ENCODE measurements around the gene MLLT10. TPM values are rescaled to one million over a fixed set of nuclear protein-coding genes. Genes with fewer than 3 reads are reported as not detected.
"Not testable (repeated sequence)": the region's sequence is repeated elsewhere in the genome, so short reads cannot be mapped to it uniquely, and the experiment has no call there.

The MLLT10 gene
- total RNA-seq, 4 donors from 2014 or later = 23.5 to 39.7 (median 30.2) TPM

- 31% methylated on average over 10 of the region's 10 CpGs for WGBS
- Histone ChIP-seq H3K27me3 (no peaks in the 10 kb centered on the region), H3K4me3 (peak overlapping the region; percentile 88 to 92 (median 90)), H3K36me3 (peaks cover 0 to 9% (median 7%) of the 10 kb centered on the region in 4 donors), H3K9me3 (no peaks in the 10 kb centered on the region), H3K27ac (replicated peaks in 1 of 4) (peak overlapping the region; percentile 95 to 98 (median 96)), H3K4me1 (peaks cover 14 to 55% (median 46%) of the 10 kb centered on the region in 4 donors)
- TF ChIP-seq, protein P1, sequence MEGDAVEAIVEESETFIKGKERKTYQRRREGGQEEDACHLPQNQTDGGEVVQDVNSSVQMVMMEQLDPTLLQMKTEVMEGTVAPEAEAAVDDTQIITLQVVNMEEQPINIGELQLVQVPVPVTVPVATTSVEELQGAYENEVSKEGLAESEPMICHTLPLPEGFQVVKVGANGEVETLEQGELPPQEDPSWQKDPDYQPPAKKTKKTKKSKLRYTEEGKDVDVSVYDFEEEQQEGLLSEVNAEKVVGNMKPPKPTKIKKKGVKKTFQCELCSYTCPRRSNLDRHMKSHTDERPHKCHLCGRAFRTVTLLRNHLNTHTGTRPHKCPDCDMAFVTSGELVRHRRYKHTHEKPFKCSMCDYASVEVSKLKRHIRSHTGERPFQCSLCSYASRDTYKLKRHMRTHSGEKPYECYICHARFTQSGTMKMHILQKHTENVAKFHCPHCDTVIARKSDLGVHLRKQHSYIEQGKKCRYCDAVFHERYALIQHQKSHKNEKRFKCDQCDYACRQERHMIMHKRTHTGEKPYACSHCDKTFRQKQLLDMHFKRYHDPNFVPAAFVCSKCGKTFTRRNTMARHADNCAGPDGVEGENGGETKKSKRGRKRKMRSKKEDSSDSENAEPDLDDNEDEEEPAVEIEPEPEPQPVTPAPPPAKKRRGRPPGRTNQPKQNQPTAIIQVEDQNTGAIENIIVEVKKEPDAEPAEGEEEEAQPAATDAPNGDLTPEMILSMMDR (IDR thresholded peaks at IDR 0.05) = no peak
- TF ChIP-seq POLR2AphosphoS5 (IDR thresholded peaks at IDR 0.05) (no peak), EP300 (IDR thresholded peaks at IDR 0.05) (no peak), POLR2A (IDR thresholded peaks at IDR 0.05; ENCODE audit: low read depth) (no peak)
- no peak for DNase-seq (ENCODE audit: extremely low spot score)
- intact Hi-C loops (cut with DNase I) = loop anchor here (5.0 kb wide), 1 partner anchor 784 kb away; the partner anchor contains the start of gene COMMD3
Observed at GRCh38 chr10:21532694-21533466, 1.2 kb upstream of the MLLT10 start.

GRCh38 chr10:21534280-21534586 lies 201 bp downstream of the MLLT10 start:
- H3K4me1 ChIP-seq = peaks cover 14 to 48% (median 40%) of the 10 kb centered on the region in 4 donors
- no peak for DNase-seq (ENCODE audit: extremely low spot score)
- H3K36me3 ChIP-seq = peaks cover 7 to 23% (median 16%) of the 10 kb centered on the region in 4 donors
- intact Hi-C loops (cut with DNase I) = loop anchor here (2.0 to 5.0 kb wide), 2 partner anchors 37 to 783 kb away; partner anchors contain the start of gene COMMD3
- TF ChIP-seq, protein P1 (IDR thresholded peaks at IDR 0.05) = no peak
- TF ChIP-seq POLR2A (IDR thresholded peaks at IDR 0.05; ENCODE audit: low read depth) (no peak), EP300 (IDR thresholded peaks at IDR 0.05) (no peak), POLR2AphosphoS5 (IDR thresholded peaks at IDR 0.05) (no peak)
- H3K27ac ChIP-seq (replicated peaks in 1 of 4) = peak overlapping the region; percentile 95 to 98 (median 96)
- H3K27me3 ChIP-seq = no peaks in the 10 kb centered on the region
- no peaks in the 10 kb centered on the region for H3K9me3 ChIP-seq
- peak overlapping the region; percentile 88 to 92 (median 90) for H3K4me3 ChIP-seq
- WGBS = no CpG with 5 or more reads among the region's 26 CpGs

- Histone ChIP-seq H3K27me3 (no peaks in the 10 kb centered on the region), H3K4me1 (peaks cover 14 to 47% (median 40%) of the 10 kb centered on the region in 4 donors), H3K36me3 (peaks cover 13 to 29% (median 22%) of the 10 kb centered on the region in 4 donors), H3K4me3 (peak overlapping the region; percentile 88 to 92 (median 90)), H3K27ac (replicated peaks in 1 of 4) (peak overlapping the region; percentile 95 to 98 (median 96)), H3K9me3 (no peaks in the 10 kb centered on the region)
- intact Hi-C loops (cut with DNase I) = loop anchor here (2.0 to 5.0 kb wide), 2 partner anchors 38 to 782 kb away; partner anchors contain the start of gene COMMD3
- TF ChIP-seq EP300 (IDR thresholded peaks at IDR 0.05) (no peak), POLR2AphosphoS5 (IDR thresholded peaks at IDR 0.05) (peak in 1 of 2 donors; percentile 3), POLR2A (IDR thresholded peaks at IDR 0.05; ENCODE audit: low read depth) (no peak)
- TF ChIP-seq, protein P1 (IDR thresholded peaks at IDR 0.05) = peak in 1 of 3 experiments; percentile 3
- DNase-seq (ENCODE audit: extremely low spot score) = no peak
- WGBS = 0% methylated on average over 6 of the region's 96 CpGs
Observed at GRCh38 chr10:21534604-21535493, 817 bp downstream of the MLLT10 start.

GRCh38 chr10:21535494-21535965 lies 1.5 kb downstream of the MLLT10 start:
- intact Hi-C loops (cut with DNase I) = loop anchor here (2.0 kb wide), 1 partner anchor 39 kb away; no protein-coding TSS in a partner anchor
- Histone ChIP-seq H3K9me3 (no peaks in the 10 kb centered on the region), H3K4me1 (peaks cover 14 to 47% (median 40%) of the 10 kb centered on the region in 4 donors), H3K27ac (replicated peaks in 1 of 4) (peak overlapping the region; percentile 95 to 98 (median 96)), H3K27me3 (no peaks in the 10 kb centered on the region), H3K4me3 (peak overlapping the region; percentile 88 to 92 (median 90)), H3K36me3 (peaks cover 20 to 36% (median 29%) of the 10 kb centered on the region in 4 donors)
- DNase-seq (ENCODE audit: extremely low spot score) = no peak
- 26% methylated on average over 9 of the region's 9 CpGs for WGBS
- TF ChIP-seq POLR2A (IDR thresholded peaks at IDR 0.05; ENCODE audit: low read depth) = no peak
- TF ChIP-seq, protein P1 (IDR thresholded peaks at IDR 0.05) = no peak
- TF ChIP-seq EP300 (IDR thresholded peaks at IDR 0.05) = no peak

DNA sequence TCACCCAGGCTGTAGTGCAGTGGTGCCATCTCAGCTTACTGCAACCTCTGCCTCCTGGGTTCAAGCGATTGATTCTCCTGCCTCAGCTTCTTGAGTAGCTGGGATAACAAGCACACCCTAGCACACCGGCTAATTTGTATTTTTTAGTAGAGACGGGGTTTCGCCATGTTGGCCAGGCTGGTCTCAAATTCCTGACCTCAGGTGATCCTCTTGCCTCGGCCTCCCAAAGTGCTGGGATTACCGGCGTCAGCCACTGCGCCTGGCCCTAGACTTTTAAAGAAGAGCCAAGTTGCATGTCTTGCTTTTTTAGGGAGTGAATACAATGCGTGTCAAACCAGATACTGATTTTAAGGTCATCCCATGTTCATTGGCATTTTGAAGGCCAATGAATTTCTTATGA lies 1.9 kb downstream of the MLLT10 start:
- Histone ChIP-seq H3K27ac (replicated peaks in 1 of 4) (peak overlapping the region in 3 of 4 donors; percentile 96 to 98 (median 97)), H3K4me3 (peak overlapping the region in 2 of 4 donors; percentile 88), H3K4me1 (peaks cover 14 to 47% (median 39%) of the 10 kb centered on the region in 4 donors), H3K36me3 (peaks cover 25 to 40% (median 33%) of the 10 kb centered on the region in 4 donors)
- WGBS = 86% methylated on average over 9 of the region's 9 CpGs
- DNase-seq (ENCODE audit: extremely low spot score); H3K9me3 ChIP-seq; H3K27me3 ChIP-seq: not testable (repeated sequence)
- intact Hi-C loops (cut with DNase I) = loop anchor here (2.0 kb wide), 1 partner anchor 39 kb away; no protein-coding TSS in a partner anchor

Data from esophagus muscularis mucosa (tissue), 4 donors.